Suppressor macrophage treated with lipopolysaccharide for 1 hour (primary cell): ENCODE results near the gene CD48.
"Not testable (repeated sequence)": the region's sequence is repeated elsewhere in the genome, so short reads cannot be mapped to it uniquely, and the experiment has no call there.

Experiments
- DNase-seq, 3 donors: peaks; one replicate each; pipeline ENCODE4 v3.0.0-alpha.2; 2020 to 2022

The CD48 gene

DNA sequence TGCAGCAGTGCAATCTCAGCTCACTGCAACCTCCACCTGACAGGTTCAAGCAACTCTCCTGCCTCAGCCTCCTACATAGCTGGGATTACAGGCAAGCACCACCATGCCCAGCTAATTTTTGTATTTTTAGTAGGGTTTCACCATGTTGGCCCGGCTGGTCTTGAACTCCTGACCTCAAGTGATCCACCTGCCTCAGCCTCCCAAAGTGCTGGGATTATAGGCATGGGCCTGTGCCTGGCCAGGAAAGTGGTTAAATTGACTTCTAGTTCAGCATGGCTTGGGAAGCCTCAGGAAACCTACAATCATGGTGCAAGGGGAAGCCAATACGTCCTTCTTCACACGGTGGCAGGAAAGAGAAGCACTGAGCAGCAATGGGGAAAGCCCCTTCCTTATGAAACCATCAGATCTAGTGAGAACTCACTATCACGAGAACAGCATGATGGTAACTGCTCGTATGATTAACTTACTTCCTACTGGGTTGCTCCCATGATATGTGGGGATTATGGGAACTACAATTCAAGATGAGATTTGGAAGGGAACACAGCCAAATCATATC is 981 bp upstream of the CD48 start:
- DNase-seq: peak; percentile 91 to 98 (median 96)

DNA sequence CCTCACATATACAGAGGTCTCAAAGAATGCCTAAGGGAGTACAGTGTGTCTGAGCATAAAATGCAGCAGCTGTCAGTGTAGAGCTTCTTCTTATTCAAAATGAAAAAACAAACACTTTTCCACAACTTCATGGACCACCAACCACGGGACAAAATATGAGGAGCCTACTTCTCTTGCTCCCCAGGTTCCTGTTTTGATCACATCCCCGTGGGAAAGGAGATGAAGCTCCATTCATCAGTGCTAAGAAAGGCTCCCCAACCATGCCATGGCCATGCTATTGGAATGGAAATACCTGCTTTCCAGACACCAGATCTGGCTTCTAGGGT is 383 bp downstream of the CD48 start:
- DNase-seq: no peak

- DNase-seq: peak; percentile 50 to 63 (median 60)
Measured at GRCh38 chr1:160710517-160711252, 937 bp downstream of the CD48 start.

- DNase-seq: peak in 1 of 3 donors; percentile 37
Measured at GRCh38 chr1:160709715-160710114, 1.9 kb downstream of the CD48 start.

- DNase-seq: peak in 1 of 3 donors; percentile 50
Measured at GRCh38 chr1:160708801-160709200, 2.8 kb downstream of the CD48 start.

GRCh38 chr1:160708118-160708517 is 3.5 kb downstream of the CD48 start:
- DNase-seq: peak; percentile 79 to 93 (median 89)

- DNase-seq: peak in 2 of 3 donors; percentile 53 to 70
Measured at GRCh38 chr1:160707236-160708064, 4.2 kb downstream of the CD48 start.

DNA sequence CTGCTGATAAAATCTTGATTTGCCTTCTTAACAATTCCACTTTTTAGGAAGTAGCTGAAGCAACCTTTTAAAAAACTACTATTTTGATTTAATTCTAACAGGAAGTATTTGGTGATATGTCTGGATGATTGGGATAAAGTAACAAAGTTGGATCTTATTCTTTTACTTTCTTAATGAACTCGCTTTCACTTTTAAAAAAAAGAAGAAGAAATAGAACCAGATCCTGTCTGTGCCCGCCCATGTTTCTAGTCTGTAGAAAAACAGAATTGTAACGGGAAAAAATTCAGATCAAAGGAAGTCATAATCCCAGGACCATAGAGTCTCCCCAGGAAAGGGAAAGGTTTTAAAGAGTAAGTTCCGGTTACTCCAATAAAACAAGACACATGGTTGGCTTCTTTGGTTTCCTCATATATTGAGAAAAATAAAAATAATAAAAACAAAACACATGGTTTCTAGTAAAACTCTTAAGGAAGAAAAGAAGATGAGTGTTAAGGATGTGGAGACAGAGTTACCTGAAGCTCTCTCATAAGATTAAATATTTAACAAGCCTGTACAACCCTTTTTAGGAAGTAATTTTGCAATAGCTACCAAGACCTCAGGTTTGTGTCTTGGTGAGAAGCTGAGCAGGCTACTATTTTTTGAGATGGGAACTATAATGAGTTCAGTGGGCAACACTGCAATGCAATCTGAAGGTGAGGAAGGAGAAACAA is 4.9 kb downstream of the CD48 start:
- peak in 1 of 3 donors; percentile 68 for DNase-seq

DNA sequence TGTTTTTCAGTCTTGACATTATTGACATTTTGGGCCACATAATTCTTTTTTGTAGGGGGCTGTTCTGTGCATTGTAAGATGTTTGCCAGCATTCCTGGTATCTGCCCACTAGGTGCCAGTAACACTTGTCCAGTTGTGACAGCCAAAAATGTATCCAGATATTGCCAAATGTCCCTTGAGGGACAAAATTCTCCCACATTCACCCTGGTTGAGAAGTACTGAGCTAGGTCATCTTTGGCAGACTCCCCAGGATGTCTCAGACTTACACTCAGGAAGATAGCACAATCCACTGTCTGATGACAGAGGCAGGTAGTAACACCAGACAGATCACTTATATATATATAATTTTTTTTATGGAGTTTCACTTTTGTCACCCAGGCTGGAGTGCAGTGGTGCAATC is 5.9 kb downstream of the CD48 start:
- DNase-seq: peak; percentile 38 to 79 (median 63)

GRCh38 chr1:160705212-160705621 is 6.4 kb downstream of the CD48 start:
- peak in 2 of 3 donors; percentile 60 to 73 for DNase-seq

GRCh38 chr1:160704250-160704649 is 7.4 kb downstream of the CD48 start:
- DNase-seq: peak; percentile 85 to 93 (median 92)

DNA sequence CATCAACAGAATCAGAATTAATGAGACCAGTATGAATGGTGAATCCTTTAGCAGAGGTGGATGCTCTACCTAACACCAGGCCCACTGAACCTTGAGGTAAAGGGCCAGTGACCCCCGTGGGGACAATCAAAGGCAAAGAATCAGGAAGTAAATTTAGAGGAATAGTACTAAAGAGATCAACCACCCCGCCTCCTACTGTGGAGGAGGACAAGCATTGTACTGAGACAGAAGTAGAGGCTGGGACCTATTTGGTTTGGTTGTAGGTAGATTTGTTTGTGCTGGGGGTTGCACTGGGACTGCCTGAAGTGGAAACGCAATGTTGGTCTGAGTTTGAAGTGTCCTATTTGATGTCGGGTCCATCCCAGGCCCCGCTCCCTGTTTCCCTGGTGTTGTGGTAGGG is 9.5 kb downstream of the CD48 start:
- DNase-seq: no peak

DNA sequence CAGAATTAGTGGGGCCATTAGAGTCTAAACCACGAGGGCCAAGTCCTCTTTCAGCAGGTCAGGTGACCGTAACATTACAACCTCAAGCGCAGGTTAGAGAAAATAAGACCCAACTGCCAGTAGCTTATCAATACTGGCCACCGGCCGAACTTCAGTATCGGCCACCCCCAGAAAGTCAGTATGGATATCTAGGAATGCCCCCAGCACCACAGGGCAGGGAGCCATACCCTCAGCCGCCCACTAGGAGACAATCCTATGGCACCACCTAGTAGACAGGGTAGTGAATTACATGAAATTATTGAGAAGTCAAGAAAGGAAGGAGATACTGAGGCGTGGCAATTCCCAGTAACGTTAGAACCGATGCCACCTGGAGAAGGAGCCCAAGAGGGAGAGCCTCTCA is 19.2 kb downstream of the CD48 start:
- DNase-seq: not testable (repeated sequence)

- DNase-seq: no peak
Measured at GRCh38 chr1:160685266-160685665, 26.4 kb downstream of the CD48 start.

DNA sequence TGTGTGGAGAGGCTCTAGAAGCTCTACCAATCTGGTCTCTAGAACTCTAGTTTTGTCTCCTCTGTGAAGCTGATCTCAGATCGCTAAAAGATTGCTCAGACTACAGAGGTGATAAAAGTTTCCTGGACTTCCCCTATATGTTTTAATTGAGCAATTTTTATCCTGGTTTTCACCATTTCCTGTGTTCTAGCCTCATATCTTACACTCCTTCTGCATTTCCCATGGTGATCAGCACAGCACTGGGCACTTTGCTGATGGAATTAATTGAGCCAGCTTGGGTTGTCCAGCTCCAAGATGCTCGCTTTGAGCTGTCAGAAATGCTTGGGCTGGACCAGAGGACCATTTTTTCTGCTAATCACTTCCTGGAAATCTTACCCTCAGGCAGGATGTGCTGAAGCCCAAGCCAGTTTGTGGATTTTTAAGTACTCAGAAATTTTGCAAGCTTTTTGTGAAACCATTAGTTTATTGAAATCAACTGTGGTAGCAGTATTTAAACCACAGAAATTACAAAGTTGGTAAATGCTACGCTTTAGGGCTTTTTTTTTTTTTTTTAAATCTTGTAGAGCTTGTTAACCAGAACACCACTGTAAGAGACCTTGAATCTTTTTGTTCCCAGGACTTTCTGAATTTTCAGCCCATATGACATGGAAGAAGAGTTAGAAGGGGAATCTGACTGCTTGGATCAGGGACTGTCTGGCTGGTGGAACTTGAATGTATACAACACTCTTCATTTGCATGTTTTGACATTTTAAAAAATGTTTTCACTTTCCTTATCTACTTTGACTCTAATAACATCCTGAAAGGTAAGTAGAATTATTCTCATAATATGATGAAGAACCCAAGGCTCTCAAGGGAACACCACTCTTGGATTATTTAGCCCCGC is 28.4 kb downstream of the CD48 start:
- DNase-seq: peak; percentile 83 to 94 (median 88)

- no peak for DNase-seq
Measured at GRCh38 chr1:160681891-160682140, 29.8 kb downstream of the CD48 start.

DNA sequence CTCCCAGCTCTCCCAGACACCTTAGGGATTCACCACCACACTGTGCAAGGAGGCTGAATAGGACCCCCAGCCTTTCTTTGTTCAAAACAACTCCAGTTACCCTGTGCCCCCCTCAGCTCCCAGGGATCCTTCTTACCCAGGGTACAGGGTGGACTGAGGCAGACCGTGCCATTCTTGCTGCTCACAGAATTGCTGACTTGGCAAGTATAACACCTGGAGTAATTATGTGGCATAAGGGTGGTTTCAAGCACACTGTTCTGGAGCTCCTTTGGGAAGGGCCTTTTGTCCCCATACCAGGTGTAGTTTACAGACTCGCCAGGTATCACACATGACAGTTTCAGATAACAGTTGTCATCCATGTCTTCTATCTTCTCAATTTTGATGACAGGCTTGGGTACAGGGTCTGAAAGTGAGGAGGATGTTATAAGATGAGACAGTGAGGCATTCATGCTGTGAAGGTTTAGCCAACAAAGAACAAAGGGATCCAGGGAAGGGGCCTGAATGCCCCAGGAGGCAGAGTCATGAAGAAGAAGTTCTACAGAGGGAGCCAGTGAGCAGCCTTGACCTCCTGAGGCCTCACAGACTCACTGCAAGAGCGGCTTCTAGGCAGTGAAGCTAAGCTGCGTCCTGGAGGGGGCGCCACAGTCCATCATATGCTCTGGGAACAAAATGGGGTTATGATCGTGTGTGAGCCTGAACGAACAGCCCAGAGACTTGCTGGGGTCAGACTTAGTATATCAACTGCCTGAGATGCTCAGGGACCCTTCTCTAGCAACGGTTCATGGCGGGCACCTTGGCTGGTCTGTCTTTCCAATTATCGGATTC is 30.3 kb downstream of the CD48 start:
- DNase-seq: peak; percentile 95 to 97 (median 96)

GRCh38 chr1:160680399-160680798 is 31.2 kb downstream of the CD48 start:
- no peak for DNase-seq

DNA sequence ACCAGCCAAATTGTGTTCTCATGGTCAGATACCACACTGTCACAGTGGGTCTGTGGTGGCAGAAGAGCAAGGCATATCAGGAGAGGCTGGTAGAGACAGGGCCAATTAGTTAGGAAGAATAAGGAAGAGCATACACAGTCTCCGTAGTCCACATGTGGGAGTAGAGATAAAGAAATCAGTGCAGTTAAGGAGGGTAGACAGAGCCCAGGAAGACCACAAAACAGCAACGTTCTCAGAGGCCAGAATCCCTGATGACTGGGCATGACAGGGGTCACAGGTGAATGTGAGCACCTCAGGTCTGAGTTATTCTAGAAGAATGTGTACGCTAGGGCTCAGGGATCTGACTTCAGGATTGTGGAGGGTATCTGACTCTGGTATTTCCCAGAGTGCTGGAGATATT is 31.7 kb downstream of the CD48 start:
- no peak for DNase-seq

GRCh38 chr1:160676869-160677597 is 34.6 kb downstream of the CD48 start:
- DNase-seq: no peak
